HUES48 (cell line): Measurements from ENCODE around the gene REX1BD.
"Not testable (repeated sequence)": the region's sequence is repeated elsewhere in the genome, so short reads cannot be mapped to it uniquely, and the experiment has no call there.

Source experiments
- H3K27ac ChIP-seq: one replicate; pipeline ENCODE4 v1.7.0; 2013; ENCODE audit warnings: low read depth, low read length, inconsistent platforms
- H3K27me3 ChIP-seq: 2 replicates; pipeline ENCODE4 v1.6.1; 2013; ENCODE audit warnings: mild to moderate bottlenecking, low read length; ENCODE audit not compliant: control insufficient read depth, insufficient read depth
- H3K36me3 ChIP-seq: 2 replicates; pipeline ENCODE4 v1.6.1; 2013; ENCODE audit warnings: low read length; ENCODE audit not compliant: control insufficient read depth, insufficient read depth
- H3K4me1 ChIP-seq: 2 replicates; pipeline ENCODE4 v1.6.1; 2013; ENCODE audit warnings: mild to moderate bottlenecking, low read length; ENCODE audit not compliant: control insufficient read depth, insufficient read depth
- H3K4me3 ChIP-seq: 2 replicates; pipeline ENCODE4 v1.5.1; 2013; ENCODE audit warnings: mild to moderate bottlenecking, low read depth, low read length
- H3K9ac ChIP-seq: 2 replicates; pipeline ENCODE4 v1.6.1; 2013; ENCODE audit warnings: mild to moderate bottlenecking, low read depth, low read length, moderate library complexity
- H3K9me3 ChIP-seq: 2 replicates; pipeline ENCODE4 v1.6.1; 2013; ENCODE audit warnings: low read length; ENCODE audit not compliant: control insufficient read depth, insufficient read depth

REX1BD gene

GRCh38 chr19:18588611-18589379 is at the start of gene REX1BD:
TSS of gene REX1BD (plus strand) at chr19:18588798. CDS start at chr19:18588802, 4 bp downstream.
- Histone ChIP-seq H3K27ac (peak within 1 kb of the TSS; percentile 95), H3K9ac (peak within 1 kb of the TSS; percentile 78), H3K27me3 (no peaks in the 10 kb centered on the region), H3K4me1 (peaks cover 20% of the 10 kb centered on the region; the same call in 1 of the 2 replicates), H3K36me3 (peaks cover 3% of the 10 kb centered on the region; the same call in 1 of the 2 replicates), H3K9me3 (no peaks in the 10 kb centered on the region), H3K4me3 (peak within 1 kb of the TSS; percentile 82)

GRCh38 chr19:18539372-18539771 is 49.2 kb upstream of the REX1BD start:
- Histone ChIP-seq H3K36me3 (peaks cover 62% of the 10 kb centered on the region), H3K4me3 (no peak overlapping the region)

GRCh38 chr19:18540200-18540599 is 48.4 kb upstream of the REX1BD start:
- H3K27ac ChIP-seq, H3K4me1 ChIP-seq, H3K9me3 ChIP-seq, H3K4me3 ChIP-seq, H3K27me3 ChIP-seq, H3K9ac ChIP-seq: not testable (repeated sequence)
- peaks cover 59% of the 10 kb centered on the region for H3K36me3 ChIP-seq

More at GRCh38 chr19:18539372-18539771, 49.2 kb upstream of the REX1BD start:
- Histone ChIP-seq H3K27me3 (no peaks in the 10 kb centered on the region), H3K9ac (no peak overlapping the region), H3K27ac (no peak overlapping the region), H3K4me1 (peaks cover 9% of the 10 kb centered on the region), H3K9me3 (no peaks in the 10 kb centered on the region)

DNA sequence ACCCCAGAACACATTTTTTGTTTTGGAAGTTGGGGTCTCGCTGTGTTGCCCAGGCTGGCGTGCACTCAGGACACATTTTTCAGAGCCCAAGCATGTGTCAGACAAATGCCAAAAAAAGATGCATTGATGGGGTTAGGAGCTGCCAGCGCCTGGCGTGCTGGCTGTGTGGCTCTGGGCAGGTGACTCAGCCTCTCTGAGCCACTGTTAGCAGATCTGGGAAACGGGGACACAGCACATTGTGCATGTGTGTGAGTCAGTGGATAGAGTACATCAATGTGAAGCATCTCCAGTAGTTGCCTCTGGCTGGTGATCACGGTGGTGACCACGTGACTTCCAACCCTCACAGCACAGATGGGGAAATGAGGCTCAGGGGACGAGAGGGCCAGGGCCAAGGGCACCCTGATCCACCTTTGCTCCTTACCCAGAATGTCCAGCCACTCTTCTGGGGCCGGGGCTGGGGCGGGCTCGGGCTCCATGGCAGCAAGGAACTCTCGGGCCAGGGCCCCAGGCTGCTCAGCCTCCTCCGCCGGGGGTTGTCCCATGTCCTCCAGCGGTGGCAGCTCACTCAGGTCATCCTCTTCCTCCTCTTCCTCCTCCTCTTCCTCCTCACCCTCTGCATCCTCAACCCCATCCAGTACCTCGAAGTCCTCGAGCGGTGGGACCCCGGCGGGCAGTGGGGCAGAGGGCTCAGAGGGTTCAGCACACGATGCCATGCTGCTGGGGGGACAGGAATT is 47.2 kb upstream of the REX1BD start:
- Histone ChIP-seq H3K4me1 (peaks cover 9% of the 10 kb centered on the region), H3K9me3 (no peaks in the 10 kb centered on the region), H3K4me3 (no peak overlapping the region), H3K27ac (no peak overlapping the region), H3K36me3 (peaks cover 47% of the 10 kb centered on the region), H3K9ac (no peak overlapping the region), H3K27me3 (no peaks in the 10 kb centered on the region)

GRCh38 chr19:18541992-18542940 is 46.3 kb upstream of the REX1BD start:
- no peaks in the 10 kb centered on the region for H3K27me3 ChIP-seq
- no peak overlapping the region for H3K9ac ChIP-seq
- no peaks in the 10 kb centered on the region for H3K9me3 ChIP-seq
- peaks cover 39% of the 10 kb centered on the region for H3K36me3 ChIP-seq
- no peak overlapping the region for H3K27ac ChIP-seq
- H3K4me1 ChIP-seq, result peaks cover 9% of the 10 kb centered on the region
- peak overlapping the region; percentile 61 for H3K4me3 ChIP-seq

GRCh38 chr19:18542941-18543813 is 45.4 kb upstream of the REX1BD start, which contains the start of gene FKBP8:
TSS of gene FKBP8 (minus strand) at chr19:18543573. CDS start at chr19:18541970, 1,603 bp downstream.
- Histone ChIP-seq H3K27me3 (no peaks in the 10 kb centered on the region), H3K4me1 (peaks cover 9% of the 10 kb centered on the region), H3K27ac (peak within 1 kb of the TSS; percentile 51), H3K4me3 (peak within 1 kb of the TSS; percentile 69), H3K9ac (no peak within 1 kb of the TSS), H3K36me3 (peaks cover 30% of the 10 kb centered on the region), H3K9me3 (no peaks in the 10 kb centered on the region)

- Histone ChIP-seq H3K9ac (no peak overlapping the region), H3K36me3 (peaks cover 30% of the 10 kb centered on the region), H3K4me1 (peaks cover 9% of the 10 kb centered on the region), H3K27me3 (no peaks in the 10 kb centered on the region), H3K9me3 (no peaks in the 10 kb centered on the region), H3K27ac (no peak overlapping the region), H3K4me3 (peak overlapping the region; percentile 69)
These were observed 44.7 kb upstream of the REX1BD start for GRCh38 chr19:18543814-18544475.

DNA sequence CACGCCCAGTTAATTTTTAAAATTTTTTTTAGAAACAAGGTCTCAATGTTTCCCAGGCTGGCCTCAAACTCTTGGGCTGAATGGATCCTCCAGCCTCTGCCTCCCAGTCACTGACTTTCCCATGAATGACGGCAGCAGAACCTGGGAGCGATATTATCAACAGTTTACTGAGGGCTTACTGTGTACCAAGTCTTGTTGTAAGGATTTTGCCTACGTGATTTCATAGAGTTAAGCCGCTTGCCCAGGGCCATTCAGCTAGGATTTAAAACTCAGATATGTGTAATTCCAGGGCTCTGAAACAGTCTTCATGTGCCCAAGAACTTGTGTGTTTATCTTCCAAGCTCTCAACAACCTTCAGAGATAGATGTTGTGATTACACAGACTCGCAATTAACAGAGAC is 37.0 kb upstream of the REX1BD start:
- no peak overlapping the region for H3K4me3 ChIP-seq
- H3K9me3 ChIP-seq, result no peaks in the 10 kb centered on the region
- H3K27ac ChIP-seq, result no peak overlapping the region
- no peaks in the 10 kb centered on the region for H3K27me3 ChIP-seq
- no peaks in the 10 kb centered on the region for H3K4me1 ChIP-seq
- no peaks in the 10 kb centered on the region for H3K36me3 ChIP-seq
- H3K9ac ChIP-seq, result no peak overlapping the region

DNA sequence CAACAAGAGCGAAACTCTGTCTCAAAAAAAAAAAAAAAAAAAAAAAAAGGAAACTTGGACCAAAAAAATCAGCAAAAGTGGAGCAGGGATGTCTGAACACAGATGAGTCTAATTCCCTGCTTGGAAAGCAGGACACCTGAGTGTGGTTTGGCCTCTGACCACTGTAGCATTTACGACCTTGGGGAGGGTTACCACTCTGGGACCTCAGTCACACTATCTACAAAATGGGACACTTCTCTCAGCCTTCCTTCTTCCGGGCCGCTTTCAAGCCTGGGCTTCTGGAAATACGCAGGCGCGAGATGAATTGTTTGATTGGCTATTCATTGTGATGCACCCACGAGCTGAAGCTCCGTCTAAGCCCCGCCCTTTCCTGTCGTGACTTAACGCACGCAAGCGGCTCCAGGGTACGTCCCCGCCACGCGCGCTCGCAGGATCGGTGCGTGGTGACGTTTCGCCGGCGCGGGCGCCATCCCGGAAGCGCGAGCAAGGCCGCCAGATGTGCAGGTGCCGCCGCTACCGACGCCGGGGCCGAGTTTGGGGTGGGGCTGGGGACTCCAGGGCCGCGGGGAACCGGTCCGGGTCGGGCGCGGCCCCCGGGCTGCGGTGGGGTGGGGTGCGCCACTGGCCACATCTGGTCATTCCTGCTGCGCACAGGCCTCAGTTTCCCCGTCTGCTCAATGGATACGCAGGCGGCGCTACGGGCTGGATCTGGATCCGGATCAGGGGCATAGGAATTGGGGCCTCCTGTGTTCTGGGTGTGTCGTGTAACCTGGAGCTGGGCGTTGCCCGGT is 31.0 kb upstream of the REX1BD start, which contains the start of gene KXD1:
Gene KXD1, plus strand, starts transcription at position 460 of the 791 bp plus-strand sequence. CDS start 4,187 bp downstream, outside the sequence.
- Histone ChIP-seq H3K27me3 (no peaks in the 10 kb centered on the region), H3K9me3 (no peaks in the 10 kb centered on the region), H3K4me3 (peak within 1 kb of the TSS; percentile 81), H3K27ac (peak within 1 kb of the TSS; percentile 72), H3K9ac (peak within 1 kb of the TSS; percentile 42), H3K4me1 (peaks cover 6% of the 10 kb centered on the region; the same call in 1 of the 2 replicates), H3K36me3 (peaks cover 16% of the 10 kb centered on the region)
